Stimulated activated CD4-positive, alpha-beta T cell treated with anti-CD3 and anti-CD28 coated beads, Interleukin-1b, Interleukin-23, amount 100 ng/mL, for 1 hour (primary cell): ENCODE measurements around the gene POLR1H.

Source experiments
- DNase-seq, 2 donors: peaks; one replicate each; pipeline ENCODE4 v3.0.0-alpha.2; 2020; ENCODE audit warnings: low read depth in 2 of 2

The POLR1H gene

GRCh38 chr6:30061858-30062458 lies 893 bp downstream of the POLR1H start:
- DNase-seq = no peak

DNA sequence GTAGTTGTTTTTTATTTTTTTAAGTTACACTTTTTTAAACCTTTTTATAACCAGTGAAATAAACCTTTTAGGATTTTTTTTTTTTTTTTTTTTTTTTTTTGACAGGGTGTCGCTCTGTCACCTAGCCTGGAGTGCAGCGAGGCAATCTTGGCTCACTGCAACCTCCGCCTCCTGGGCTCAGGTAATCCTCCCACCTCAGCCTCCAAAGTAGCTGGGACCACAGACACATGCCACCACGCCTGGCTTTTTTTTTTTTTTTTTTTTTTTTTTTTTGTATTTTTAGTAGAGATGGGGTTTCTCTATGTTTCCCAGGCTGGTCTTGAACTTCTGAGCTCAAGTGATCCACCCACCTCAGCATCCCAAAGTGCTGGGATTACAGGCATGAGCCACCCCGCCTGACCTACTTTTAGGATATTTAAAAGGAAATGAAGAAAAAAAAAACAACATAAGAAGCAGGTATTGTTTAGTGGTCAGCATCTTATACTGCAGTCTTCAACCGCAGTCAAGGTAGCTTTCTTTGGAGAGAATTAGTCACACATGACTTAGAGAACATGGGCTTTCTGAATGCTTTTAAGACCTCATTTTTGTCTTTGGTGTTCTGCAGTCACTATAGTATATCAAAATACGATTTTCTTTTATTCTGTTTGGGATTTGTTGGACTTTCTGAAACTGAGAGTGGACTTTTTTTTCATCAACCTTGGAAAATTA lies 1.6 kb downstream of the POLR1H start:
- no peak for DNase-seq

- DNase-seq = no peak
Measured at GRCh38 chr6:30063315-30063714, 2.2 kb downstream of the POLR1H start.

DNA sequence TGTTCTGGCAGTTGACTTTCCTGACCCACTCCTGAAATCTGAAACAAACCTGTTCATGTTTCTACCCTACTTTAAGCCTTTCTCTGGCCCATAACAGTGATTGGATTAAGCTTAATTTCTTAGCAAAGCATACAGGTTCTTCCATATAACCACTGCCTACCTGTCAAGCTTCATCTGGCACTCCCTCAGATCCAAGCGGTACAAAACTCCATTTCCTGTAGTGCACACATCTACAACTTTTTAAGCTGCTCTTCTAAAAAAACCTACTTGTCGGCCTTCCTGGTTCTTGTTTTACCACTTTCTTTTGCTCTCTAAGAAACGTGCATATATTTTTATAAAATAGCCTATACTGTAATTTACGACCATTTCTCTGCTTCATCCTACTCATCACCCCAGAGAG lies 5.0 kb downstream of the POLR1H start:
- DNase-seq = no peak

GRCh38 chr6:30066577-30067459 lies 5.8 kb downstream of the POLR1H start, which contains the start of gene PPP1R11:
TSS of gene PPP1R11 (plus strand) at chr6:30067198. CDS start at chr6:30067411, 213 bp downstream.
- DNase-seq = peak; percentile 95 to 97

DNA sequence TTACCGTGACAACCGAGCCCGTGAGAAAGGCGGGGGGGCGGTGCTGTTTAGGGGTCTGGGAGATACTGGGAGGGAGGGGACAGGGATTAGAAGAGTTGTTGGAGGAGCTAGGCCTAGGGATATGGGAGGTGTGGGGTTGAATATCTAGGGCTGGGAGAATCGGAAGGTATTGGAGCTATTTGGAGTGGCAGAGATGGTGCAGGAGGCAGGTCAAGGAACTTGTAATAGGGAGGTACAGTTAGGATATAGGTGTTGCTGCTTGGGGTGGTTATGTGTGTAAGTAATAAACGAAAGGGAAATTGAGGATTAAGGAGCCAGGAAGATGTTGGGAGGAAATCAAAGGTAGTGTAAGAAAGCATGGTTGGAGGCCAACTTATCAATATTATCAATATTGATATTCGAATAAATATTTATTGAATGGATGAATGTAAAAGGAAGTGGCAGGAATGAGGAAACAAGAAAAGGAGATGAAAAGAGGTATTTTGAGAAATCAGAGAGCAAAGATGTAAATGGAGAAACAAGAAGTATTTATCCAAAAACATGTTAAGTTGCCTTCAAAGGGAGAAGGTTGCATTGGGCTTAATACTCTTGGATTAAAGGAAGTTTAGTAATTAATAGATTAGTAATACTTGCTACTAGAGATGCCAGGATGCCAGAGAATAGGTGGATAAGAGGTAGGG lies 6.5 kb downstream of the POLR1H start:
- no peak for DNase-seq

- DNase-seq = no peak
Measured at GRCh38 chr6:30071081-30071818, 10.2 kb downstream of the POLR1H start.

- no peak for DNase-seq
Measured at GRCh38 chr6:30071858-30072257, 10.8 kb downstream of the POLR1H start.

DNA sequence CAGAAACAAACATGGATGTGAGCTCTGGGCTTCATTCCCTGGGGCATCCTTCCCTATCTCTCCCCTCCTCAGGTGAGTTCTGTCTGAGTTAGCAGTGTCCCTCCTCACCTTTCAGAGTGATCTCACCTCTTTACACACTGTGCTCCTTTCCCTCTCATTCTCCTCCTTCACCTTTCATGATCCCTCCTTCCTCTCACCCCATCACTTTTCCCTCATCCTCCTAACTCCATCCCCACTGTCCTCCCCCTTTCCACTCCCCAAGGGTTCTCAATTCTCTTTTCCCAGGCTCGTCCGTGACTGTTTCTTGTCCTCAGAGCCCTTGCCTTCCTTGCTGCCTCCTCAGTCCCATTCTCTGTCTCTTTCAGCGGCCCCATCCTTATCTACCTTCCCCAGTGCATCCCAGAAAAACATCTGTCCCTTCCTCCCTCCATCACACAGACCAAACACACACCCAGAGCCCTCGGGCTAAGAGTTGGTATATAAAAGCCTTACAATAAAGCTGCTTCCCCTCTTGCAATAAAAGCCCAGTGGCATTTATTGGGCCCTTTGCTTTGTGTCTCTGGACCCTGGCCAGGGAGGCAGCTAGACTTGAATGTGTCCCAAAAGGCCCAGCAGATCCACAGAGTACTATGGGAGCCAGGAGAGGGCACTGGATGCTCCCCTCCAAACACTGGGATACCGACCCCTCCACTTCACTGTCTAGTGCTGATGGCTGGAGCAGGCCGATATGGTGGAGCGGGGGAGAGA lies 12.6 kb downstream of the POLR1H start:
- DNase-seq = no peak

GRCh38 chr6:30074331-30075093 lies 13.4 kb downstream of the POLR1H start:
- DNase-seq = no peak

DNA sequence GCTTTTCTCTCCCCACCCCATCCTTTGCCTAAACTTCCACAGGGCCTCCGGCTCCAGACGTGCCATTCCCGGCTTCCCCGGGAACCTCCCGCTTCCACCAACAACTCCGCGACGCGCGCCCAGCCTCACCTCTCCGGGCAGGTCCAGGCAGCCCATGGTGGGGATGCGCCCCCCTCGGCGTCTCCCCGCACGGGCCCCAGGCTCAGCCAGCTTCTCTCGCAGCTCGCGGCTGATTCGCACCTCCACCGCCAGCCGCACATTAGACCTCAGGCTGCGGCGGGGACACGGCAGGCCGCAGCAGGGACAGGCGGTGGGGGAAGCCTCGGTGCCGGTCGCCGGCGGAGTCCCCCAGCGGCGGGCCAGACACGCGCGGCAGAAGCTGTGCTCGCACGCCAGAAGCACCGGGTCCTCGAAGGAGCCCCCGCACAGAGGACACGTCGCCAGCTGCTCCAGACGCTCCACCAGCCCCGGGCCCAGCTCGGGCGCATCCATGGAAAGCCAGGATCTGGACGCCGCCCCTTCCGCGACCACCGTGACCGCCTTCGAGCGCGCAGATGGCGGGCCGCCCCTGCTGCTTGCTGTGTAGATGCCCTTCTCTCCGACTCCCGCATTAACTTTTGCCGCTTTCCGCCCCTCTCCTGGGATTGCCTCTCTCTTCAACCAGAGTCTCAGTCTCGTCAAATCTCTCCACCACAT lies 14.2 kb downstream of the POLR1H start, which contains the start of gene RNF39:
Gene RNF39, minus strand, starts transcription at position 676 of the 696 bp plus-strand sequence. Its CDS starts 184 bp downstream, at position 492.
- DNase-seq = no peak

- DNase-seq = no peak
Measured at GRCh38 chr6:30075790-30076732, 15.0 kb downstream of the POLR1H start.

GRCh38 chr6:30077218-30077617 lies 16.2 kb downstream of the POLR1H start:
- DNase-seq = no peak

DNA sequence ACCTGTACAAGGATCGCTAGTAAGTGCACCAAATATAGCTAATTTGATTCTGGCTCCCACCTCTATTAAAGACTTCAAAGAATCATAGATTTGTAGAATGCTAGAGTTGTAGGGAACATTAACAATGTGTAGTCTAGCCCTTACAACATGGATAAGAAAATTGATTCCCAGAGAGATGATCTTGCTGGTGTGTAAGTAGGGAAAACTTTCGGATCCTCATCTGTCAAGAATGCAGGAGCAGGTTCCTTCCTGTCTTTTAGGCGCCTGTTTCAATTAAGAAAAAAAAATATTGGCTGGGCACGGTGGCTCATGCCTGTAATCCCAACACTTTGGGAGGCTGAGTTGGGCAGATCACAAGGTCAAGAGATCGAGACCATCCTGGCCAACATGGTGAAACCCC lies 26.8 kb downstream of the POLR1H start:
- no peak for DNase-seq

GRCh38 chr6:30091577-30092381 lies 30.7 kb downstream of the POLR1H start:
- no peak for DNase-seq

DNA sequence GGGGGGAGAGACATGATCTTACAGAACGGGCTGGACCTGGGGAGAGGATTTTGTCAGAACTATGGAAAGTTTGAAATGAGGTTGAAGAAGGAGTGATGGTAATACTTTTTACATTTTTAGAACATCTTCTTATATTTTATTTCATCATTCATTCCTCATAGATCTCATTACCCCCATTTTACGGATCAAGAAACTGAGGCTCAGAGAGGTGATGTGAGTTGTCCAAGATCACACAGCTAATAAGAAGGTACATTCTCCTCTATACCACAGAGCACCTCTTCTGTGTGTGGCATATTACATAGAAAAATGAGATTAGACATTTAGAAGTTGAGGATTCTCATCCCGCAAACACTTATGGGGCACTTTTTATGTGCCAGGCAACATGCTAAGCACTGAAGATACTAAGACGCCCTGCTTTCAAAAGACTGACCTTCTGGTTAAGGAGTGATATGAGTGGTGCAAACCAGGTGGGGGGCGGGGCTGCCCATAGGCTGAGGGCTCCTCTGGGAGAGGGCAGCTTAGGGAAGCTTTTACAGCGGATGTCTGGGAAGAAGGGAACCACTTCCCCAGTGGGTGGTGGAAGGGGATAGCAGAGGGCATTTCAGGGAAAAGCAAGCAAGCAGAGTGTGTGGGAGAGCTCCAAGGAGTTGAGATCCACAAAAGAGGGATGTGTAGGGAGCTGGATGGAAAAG lies 31.9 kb downstream of the POLR1H start:
- no peak for DNase-seq
